ENCODE results near the gene SLC25A12. TPM values are rescaled to one million over a fixed set of nuclear protein-coding genes. Genes with fewer than 3 reads are reported as not detected.

SLC25A12 gene
- polyA plus RNA-seq, 1 of the 3 experiments (the other 2 are of a cell fraction): 13.0 TPM

DNA sequence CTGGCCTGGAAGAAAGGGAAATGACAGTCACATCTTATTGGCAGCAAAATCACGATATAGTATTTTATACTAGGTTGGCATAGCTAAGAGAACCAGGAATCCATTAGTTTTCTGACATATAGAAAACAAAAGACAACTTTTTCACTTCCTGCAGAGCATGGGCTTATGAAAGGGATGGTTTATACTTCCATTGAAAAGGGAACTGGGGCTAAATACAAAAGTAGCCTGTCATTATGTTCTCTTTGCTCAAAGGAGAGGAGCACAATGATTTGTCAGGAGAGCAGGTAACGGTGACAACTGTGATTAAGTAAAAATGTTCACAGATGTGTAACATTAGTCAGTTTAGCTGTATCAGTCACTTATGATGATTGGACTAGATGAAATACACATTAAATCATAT, 46.4 kb downstream of the SLC25A12 start:
- Histone ChIP-seq H3K4me3 (ENCODE audit: low read depth in 2 of 2, low read length in 1 of 2) (no peak overlapping the region), H3K9me3 (no peaks in the 10 kb centered on the region), H3K9ac (no peak overlapping the region), H3F3A (replicated peaks; ENCODE audit: insufficient read depth) (peaks cover 5% of the 10 kb centered on the region), H3K36me3 (replicated peaks in 1 of 2; ENCODE audit: control insufficient read depth in 1 of 2, insufficient read depth in 2 of 2, low read length in 1 of 2) (peaks cover 0 to 3% of the 10 kb centered on the region in 2 experiments), H3K79me2 (ENCODE audit: insufficient read depth) (no peaks in the 10 kb centered on the region), H3K27me3 (ENCODE audit: insufficient read depth) (no peaks in the 10 kb centered on the region), H4K20me1 (ENCODE audit: insufficient read depth) (no peaks in the 10 kb centered on the region), H3K27ac (ENCODE audit: low read depth in 2 of 2, low read length in 1 of 2) (no peak overlapping the region), H3K9me2 (no peaks in the 10 kb centered on the region), H2AFZ (ENCODE audit: low read depth) (no peak overlapping the region), H3K4me1 (ENCODE audit: control insufficient read depth in 1 of 2, insufficient read depth in 2 of 2, low read depth in 1 of 2, low read length in 1 of 2) (no peaks in the 10 kb centered on the region; a peak in 2 of 4 replicates), H3K4me2 (no peak overlapping the region)
- no peak for DNase-seq
- ChIA-PET CTCF (interaction anchor here (0.9 kb wide), 1 partner anchor 236 kb away, joined by 3 read pairs; no protein-coding TSS in a partner anchor), POLR2A (no interaction called here)
- TF ChIP-seq FOXJ3 (CRISPR knock-in tag; IDR thresholded peaks at IDR 0.05): no peak
- TF ChIP-seq, protein P1, sequence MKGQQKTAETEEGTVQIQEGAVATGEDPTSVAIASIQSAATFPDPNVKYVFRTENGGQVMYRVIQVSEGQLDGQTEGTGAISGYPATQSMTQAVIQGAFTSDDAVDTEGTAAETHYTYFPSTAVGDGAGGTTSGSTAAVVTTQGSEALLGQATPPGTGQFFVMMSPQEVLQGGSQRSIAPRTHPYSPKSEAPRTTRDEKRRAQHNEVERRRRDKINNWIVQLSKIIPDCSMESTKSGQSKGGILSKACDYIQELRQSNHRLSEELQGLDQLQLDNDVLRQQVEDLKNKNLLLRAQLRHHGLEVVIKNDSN (IDR thresholded peaks at IDR 0.05; ENCODE audit: borderline replicate concordance, low read depth): no peak
- TF ChIP-seq NRF1 (IDR thresholded peaks at IDR 0.05; ENCODE audit: low read depth, low read length): no peak
- no peak for TF ChIP-seq SMC3 (IDR thresholded peaks at IDR 0.05; ENCODE audit: low read depth, low read length)
- TF ChIP-seq EZH2phosphoT487 (IDR thresholded peaks at IDR 0.05; ENCODE audit: borderline replicate concordance, low read depth): no peak
- TF ChIP-seq GATA2 (CRISPR knock-in tag; IDR thresholded peaks at IDR 0.05): no peak
- TF ChIP-seq RCOR1 (IDR thresholded peaks at IDR 0.05; ENCODE audit: low read length): no peak
- no peak for TF ChIP-seq RFX5 (IDR thresholded peaks at IDR 0.05; ENCODE audit: low read length)
- TF ChIP-seq RAD21 (IDR thresholded peaks at IDR 0.05; ENCODE audit: low read length): no peak
- no peak for TF ChIP-seq NFIC (IDR thresholded peaks at IDR 0.05; ENCODE audit: borderline replicate concordance)
- WGBS (ENCODE audit: low lambda C conversion rate): 100% methylated on average over 2 of the region's 2 CpGs

DNA sequence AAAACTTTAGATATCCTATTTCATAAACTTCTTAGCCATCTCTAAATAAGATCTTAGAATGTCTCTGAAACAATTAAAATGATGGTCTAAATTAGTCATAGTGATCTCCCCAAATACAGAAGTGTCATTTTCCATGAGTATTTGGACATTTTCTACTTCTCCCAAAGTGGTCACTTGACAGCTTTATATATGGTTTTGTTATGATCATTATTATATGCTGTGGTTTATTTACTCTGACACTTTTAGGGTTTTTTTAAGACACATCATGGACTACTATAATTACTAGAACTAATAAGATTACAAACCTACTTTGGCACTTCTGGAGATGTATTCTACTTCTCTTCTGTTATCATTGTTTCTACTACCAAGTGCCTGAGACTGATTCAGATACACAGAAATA, 47.1 kb downstream of the SLC25A12 start:
- Histone ChIP-seq H3K27me3 (ENCODE audit: insufficient read depth) (no peaks in the 10 kb centered on the region), H3K9me3 (no peaks in the 10 kb centered on the region), H3K4me3 (ENCODE audit: low read depth in 2 of 2, low read length in 1 of 2) (no peak overlapping the region), H3K27ac (ENCODE audit: low read depth in 2 of 2, low read length in 1 of 2) (no peak overlapping the region), H3K4me2 (no peak overlapping the region), H3F3A (replicated peaks; ENCODE audit: insufficient read depth) (peaks cover 5% of the 10 kb centered on the region), H3K9ac (no peak overlapping the region), H3K4me1 (ENCODE audit: control insufficient read depth in 1 of 2, insufficient read depth in 2 of 2, low read depth in 1 of 2, low read length in 1 of 2) (no peaks in the 10 kb centered on the region; a peak in 1 of 4 replicates), H3K79me2 (ENCODE audit: insufficient read depth) (no peaks in the 10 kb centered on the region), H3K9me2 (no peaks in the 10 kb centered on the region), H3K36me3 (replicated peaks in 1 of 2; ENCODE audit: control insufficient read depth in 1 of 2, insufficient read depth in 2 of 2, low read length in 1 of 2) (peaks cover 0 to 5% of the 10 kb centered on the region in 2 experiments), H2AFZ (ENCODE audit: low read depth) (no peak overlapping the region), H4K20me1 (ENCODE audit: insufficient read depth) (no peaks in the 10 kb centered on the region)
- TF ChIP-seq EP300 (IDR thresholded peaks at IDR 0.05; ENCODE audit: borderline replicate concordance in 1 of 2, low read depth in 1 of 2, low read length in 1 of 2): no peak
- no peak for TF ChIP-seq ELF1 (IDR thresholded peaks at IDR 0.05)
- TF ChIP-seq FOXJ3 (CRISPR knock-in tag; IDR thresholded peaks at IDR 0.05): no peak
- TF ChIP-seq RXRA (IDR thresholded peaks at IDR 0.05; ENCODE audit: borderline replicate concordance, low read depth): no peak
- TF ChIP-seq, protein P2, sequence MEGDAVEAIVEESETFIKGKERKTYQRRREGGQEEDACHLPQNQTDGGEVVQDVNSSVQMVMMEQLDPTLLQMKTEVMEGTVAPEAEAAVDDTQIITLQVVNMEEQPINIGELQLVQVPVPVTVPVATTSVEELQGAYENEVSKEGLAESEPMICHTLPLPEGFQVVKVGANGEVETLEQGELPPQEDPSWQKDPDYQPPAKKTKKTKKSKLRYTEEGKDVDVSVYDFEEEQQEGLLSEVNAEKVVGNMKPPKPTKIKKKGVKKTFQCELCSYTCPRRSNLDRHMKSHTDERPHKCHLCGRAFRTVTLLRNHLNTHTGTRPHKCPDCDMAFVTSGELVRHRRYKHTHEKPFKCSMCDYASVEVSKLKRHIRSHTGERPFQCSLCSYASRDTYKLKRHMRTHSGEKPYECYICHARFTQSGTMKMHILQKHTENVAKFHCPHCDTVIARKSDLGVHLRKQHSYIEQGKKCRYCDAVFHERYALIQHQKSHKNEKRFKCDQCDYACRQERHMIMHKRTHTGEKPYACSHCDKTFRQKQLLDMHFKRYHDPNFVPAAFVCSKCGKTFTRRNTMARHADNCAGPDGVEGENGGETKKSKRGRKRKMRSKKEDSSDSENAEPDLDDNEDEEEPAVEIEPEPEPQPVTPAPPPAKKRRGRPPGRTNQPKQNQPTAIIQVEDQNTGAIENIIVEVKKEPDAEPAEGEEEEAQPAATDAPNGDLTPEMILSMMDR (IDR thresholded peaks at IDR 0.05): no peak
- no peak for TF ChIP-seq SMC3 (IDR thresholded peaks at IDR 0.05; ENCODE audit: low read depth, low read length)
- TF ChIP-seq GATA2 (CRISPR knock-in tag; IDR thresholded peaks at IDR 0.05): no peak
- TF ChIP-seq, protein P3, sequence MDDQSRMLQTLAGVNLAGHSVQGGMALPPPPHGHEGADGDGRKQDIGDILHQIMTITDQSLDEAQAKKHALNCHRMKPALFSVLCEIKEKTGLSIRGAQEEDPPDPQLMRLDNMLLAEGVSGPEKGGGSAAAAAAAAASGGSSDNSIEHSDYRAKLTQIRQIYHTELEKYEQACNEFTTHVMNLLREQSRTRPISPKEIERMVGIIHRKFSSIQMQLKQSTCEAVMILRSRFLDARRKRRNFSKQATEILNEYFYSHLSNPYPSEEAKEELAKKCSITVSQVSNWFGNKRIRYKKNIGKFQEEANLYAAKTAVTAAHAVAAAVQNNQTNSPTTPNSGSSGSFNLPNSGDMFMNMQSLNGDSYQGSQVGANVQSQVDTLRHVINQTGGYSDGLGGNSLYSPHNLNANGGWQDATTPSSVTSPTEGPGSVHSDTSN (IDR thresholded peaks at IDR 0.05): no peak
- no peak for TF ChIP-seq POLR2AphosphoS5 (IDR thresholded peaks at IDR 0.05; ENCODE audit: low read depth, low read length)
- TF ChIP-seq FOSL2 (IDR thresholded peaks at IDR 0.05; ENCODE audit: borderline replicate concordance, low read depth): no peak
- TF ChIP-seq RFX5 (IDR thresholded peaks at IDR 0.05; ENCODE audit: low read length): no peak
- ChIA-PET POLR2A (no interaction called here), CTCF (no interaction called here)
- DNase-seq: no peak
